ENCODE data around the gene DNPEP.

DNA sequence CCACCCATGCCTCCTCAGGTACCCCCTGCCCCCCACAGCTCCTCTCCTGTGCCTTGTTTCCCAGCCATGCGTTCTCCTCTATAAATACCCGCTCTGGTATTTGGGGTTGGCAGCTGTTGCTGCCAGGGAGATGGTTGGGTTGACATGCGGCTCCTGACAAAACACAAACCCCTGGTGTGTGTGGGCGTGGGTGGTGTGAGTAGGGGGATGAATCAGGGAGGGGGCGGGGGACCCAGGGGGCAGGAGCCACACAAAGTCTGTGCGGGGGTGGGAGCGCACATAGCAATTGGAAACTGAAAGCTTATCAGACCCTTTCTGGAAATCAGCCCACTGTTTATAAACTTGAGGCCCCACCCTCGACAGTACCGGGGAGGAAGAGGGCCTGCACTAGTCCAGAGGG is 29.7 kb upstream of the DNPEP start:
- TF ChIP-seq, protein P1, sequence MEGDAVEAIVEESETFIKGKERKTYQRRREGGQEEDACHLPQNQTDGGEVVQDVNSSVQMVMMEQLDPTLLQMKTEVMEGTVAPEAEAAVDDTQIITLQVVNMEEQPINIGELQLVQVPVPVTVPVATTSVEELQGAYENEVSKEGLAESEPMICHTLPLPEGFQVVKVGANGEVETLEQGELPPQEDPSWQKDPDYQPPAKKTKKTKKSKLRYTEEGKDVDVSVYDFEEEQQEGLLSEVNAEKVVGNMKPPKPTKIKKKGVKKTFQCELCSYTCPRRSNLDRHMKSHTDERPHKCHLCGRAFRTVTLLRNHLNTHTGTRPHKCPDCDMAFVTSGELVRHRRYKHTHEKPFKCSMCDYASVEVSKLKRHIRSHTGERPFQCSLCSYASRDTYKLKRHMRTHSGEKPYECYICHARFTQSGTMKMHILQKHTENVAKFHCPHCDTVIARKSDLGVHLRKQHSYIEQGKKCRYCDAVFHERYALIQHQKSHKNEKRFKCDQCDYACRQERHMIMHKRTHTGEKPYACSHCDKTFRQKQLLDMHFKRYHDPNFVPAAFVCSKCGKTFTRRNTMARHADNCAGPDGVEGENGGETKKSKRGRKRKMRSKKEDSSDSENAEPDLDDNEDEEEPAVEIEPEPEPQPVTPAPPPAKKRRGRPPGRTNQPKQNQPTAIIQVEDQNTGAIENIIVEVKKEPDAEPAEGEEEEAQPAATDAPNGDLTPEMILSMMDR (IDR thresholded peaks at IDR 0.05): no peak
- no peak for TF ChIP-seq POLR2A (IDR thresholded peaks at IDR 0.05)

Measured in thyroid gland (tissue), 4 donors.